Astrocyte of the hippocampus (primary cell): Measurements from ENCODE around the gene EHHADH.

Experiments used
- DNase-seq: peaks from one replicate; pipeline ENCODE4 v3.0.0; 2011; ENCODE audit warnings: low read depth, low spot score

EHHADH gene

DNA sequence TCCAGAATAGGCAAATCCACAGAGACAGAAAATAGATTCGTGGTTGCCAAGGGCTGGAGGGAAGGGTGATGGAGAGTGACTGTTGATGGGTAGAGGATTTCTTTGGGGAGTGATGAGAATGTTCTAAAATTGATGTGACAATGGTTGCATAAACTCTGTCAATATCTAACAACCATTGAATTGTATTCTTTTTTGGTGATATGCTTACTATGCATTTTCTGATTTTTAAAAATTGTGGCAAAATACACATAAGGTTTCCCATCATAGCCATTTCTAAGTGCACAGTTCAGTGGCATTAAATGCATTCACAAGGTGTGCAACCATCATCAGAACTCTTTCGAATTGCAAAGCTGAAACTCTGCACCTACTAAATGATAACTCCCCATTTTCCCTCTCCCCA is 56.8 kb downstream of the EHHADH start:
- no peak for DNase-seq

DNA sequence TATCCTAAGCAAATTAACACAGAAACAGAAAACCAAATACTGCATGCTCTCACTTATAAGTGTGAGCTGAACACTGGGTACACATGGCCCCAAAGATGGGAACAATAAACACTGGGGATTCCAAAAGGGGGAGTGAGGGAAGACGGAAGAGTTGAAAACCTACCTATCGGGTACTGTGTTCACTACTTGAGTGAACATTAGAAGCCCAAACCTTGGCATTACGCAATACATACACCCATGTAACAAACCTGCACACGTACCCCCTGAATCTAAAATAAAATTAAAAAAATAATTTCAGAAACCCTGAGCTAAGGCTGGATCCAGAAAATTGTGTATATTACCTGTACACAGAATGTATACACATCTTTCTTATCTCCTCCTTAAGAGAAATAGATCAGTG is 58.2 kb downstream of the EHHADH start:
- DNase-seq, result no peak

DNA sequence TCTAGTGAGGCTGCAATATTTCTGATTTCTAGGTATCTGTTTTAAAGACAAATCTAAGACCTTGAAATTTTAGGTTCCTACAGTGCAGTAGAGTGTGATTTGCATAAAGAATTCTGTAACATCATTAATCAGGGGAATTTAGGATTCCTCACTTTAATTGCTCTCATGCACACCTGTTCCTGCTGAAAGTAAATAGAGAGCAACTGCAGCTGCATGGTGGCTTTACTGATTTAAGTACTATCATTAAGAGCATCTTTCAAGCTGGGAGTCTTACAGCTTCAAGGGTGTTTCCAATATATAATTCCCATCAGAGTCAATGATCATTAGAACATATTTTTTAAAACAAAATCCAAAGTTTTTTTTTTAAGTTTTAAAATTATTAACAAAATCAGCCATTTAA is 65.0 kb downstream of the EHHADH start:
- no peak for DNase-seq

DNA sequence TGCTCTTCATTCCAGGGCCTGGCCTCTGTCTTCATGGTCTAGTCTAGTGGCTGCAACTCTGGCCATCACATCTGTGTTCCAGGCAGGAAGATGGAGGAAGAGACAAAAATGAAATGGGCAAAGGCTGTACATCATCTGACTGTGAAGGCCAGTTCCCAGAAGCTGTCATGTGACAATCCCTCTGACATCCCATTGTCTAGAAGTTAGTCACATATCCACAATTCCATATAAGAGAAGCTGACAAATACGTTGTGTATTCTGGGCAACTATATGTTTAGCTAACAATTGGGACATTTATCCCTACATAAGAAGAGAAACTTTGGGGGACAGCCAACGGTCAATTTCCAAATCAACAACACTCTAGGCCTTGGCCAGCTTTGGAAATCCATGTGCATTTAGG is 66.5 kb downstream of the EHHADH start:
- DNase-seq, result no peak

DNA sequence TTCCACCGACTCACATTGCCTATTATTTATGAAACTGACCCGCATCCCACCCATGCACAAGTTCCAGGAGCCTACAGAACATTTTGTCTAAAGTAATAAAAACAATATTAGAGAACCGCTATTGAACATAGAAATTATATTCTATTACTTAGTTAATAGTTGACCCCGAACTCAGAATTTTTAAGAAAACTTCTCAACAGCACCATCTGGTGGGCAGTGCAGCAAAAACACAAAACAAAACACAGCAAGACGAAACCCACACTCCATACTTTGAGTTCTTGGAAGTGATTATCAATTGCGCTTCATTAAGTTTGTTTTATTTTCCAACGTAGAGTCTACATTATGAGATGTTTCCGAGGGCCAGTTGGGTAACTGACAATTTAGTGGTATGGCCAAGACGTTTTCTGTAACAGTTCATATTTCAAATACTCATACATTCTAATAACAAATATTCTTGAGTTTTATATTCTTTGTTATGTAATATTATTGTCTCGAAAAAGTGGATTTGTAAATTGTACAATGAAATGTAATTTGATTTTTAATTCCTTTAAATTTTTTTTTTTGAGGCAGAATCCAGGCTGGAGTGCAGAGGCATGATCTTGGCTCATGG is 77.0 kb downstream of the EHHADH start:
- DNase-seq, result peak; percentile 58

DNA sequence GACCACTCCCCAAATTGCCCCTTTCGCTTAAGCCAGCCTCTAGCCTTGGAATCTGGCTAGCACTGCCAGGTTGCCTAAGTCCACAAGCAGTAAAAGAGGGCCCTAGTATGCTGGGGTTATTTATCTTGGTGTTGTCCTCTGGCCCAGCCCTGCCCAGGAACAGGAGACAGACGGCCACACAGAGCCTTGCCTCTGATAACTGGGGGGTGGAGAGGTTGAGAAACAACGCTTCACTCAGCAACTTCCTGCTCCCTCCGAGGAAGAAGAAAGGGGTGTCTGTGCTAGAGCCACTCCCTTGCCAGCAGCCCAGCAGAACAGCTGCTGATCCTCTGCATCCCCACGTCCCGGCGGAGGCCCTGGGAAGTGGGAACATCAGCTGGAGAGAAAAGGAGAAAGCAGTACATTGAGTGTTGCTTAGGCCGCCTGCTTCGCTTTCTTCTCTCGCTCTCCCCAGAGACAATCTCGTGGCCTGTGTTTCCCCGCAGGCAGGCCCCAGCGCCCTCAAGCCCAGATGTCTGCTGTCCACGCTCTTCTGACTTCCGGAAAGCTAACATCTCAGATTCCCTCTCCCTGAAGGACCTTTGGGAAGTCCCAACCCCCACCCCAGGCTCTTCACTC is 78.4 kb downstream of the EHHADH start:
- DNase-seq, result no peak

DNA sequence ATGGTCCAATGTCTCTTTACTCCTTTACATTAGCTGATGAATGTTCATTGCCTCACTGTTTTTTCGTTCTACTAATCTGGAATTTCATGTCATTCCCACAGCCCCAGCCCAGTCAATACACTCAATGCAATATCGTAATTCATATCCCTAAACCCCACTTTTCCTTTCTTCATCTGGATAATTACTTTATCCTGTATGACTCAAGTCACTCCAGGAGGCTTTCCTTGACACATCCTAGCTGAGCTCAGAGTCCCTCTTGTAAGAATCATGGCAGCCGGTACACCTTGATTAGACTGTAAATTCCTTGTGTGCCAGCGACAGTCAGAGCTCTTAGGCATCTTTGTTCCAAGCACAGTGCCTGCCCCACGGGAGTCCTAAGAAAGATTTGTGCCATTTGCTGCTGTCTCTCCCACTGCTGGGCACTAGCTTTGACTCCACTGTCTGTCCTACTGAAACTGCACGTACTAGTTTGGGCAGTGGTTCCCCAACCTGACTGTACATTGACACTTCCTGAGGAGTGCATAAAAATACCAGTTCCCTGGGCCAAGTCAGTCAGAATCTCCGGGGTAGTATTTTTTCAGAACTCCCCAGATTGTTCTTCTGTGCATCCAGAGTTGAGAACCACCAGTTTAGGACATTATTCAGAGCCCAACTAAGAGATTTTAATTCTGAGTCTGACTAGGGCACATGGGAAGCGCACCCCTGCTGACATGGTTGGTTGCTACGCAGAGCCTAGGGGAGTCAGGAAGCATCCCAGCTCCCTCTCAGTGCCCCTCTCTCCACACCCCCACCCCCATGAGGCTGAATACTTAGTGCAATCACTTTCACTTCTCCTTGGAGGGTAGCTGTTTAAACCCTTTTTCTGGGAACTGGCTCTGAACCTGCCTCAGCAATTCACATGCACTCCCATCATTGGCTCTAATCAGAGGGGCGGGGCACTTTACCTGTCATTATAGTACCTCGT is 81.5 kb downstream of the EHHADH start:
- DNase-seq, result no peak

DNA sequence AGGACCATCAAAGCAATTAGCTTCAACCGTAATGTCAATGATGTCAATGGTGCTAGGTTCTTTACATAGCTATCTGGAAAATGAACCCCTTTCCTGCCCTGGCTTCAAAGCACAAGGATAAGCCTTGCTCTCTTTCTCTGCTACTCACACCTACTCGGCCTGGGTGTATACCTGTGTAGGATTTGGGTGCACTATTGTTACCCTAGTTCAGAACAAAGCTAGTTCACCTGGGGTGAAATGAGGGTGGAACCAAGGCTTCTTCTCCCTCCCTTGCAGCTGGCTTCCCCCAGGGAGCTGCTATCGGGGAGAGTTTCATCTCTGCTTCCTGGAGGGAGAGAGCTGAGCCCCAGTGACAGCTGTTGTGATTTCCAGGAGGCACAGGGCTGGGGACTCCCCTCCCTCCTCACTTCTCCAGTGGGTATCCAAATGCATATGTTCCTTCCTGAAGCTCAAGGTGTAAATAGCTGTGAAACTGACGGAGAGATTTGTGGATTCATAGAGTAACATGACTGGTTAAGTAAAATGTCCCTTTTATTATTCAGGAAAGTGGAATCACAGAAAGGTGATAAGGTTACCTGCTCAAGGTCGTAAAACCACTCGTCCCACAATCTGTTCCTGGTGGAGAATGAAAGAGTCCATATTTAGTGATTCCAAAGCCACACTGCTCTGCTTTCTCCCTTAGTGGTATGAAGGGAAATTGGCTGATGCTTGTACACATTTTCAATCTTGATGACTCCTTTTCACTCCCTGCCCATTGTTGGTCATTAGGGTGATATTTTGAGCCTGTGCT is 89.2 kb downstream of the EHHADH start:
- DNase-seq, result no peak

DNA sequence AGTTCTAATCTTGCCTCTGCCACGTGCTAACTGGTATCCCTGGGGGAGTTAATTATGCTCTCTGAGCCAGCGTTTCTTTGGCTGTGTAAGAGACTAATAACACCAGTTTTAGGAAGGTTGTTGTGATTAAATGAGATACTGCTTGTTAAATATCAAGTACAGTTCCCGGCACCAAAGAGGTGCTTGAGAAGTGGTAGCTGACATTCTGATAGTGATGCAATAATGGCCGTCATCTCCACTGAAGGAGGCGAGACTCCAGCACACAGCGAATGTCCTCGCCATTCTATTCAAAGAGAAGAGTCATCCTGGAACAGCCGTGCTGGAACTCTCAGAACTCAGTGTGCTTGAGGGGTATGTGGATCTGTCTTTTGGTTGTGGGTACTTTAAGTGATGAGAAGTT is 91.2 kb downstream of the EHHADH start:
- no peak for DNase-seq

DNA sequence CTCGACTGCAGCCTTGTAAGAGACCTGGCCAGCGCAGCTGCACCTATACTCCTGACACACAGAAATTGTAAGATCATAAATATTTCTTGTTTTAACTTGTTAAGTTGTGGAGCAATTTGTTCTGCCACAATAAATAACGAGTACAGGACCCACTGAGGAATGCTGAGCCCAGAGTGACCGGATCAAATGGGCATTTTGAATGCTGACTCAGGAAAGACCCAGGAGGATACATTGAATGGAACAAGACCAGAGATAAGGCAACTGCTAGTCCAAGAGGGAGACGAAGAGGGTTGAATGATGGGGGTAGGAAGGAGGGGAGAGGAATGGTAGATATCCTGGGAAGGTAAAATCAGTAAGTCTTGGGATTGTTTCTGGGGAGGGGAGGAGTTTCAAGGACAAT is 92.1 kb downstream of the EHHADH start:
- DNase-seq, result no peak

DNA sequence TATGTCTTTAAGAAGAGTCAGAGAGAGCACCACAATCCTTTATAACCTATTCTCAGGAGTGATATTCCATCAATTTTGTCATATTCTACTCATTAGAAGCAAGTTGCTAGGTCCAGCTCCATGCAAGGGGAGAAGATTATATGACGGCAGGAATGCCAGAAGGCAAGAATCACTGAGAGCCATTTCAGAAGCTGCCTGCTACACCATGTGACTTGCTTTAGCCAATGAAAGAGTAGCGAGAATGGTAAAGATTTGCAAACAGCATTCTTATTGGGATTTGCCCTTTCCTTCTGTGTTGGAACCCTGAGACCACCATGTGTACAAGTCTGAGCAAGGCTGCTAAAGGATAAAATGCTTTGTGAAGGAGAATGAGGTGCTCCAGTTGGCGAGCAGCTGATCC is 96.5 kb downstream of the EHHADH start:
- no peak for DNase-seq

DNA sequence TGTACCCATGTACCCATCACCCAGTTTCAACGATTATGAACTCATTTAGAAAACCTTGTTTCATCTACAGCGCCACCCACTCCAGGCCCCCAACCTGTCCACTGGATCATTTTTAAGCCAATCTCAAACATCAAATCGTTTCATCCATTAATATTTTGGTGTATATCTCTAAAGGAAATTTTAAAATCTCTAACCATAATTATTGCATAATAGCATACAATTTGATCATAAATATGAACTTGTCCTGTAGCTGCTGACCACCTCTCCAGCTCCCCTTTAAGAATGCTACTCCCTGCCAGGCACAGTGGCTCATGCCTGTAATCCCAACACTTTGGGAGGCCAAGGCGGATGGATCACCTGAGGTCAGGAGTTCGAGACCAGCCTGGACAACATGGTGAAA is 98.2 kb downstream of the EHHADH start:
- no peak for DNase-seq

DNA sequence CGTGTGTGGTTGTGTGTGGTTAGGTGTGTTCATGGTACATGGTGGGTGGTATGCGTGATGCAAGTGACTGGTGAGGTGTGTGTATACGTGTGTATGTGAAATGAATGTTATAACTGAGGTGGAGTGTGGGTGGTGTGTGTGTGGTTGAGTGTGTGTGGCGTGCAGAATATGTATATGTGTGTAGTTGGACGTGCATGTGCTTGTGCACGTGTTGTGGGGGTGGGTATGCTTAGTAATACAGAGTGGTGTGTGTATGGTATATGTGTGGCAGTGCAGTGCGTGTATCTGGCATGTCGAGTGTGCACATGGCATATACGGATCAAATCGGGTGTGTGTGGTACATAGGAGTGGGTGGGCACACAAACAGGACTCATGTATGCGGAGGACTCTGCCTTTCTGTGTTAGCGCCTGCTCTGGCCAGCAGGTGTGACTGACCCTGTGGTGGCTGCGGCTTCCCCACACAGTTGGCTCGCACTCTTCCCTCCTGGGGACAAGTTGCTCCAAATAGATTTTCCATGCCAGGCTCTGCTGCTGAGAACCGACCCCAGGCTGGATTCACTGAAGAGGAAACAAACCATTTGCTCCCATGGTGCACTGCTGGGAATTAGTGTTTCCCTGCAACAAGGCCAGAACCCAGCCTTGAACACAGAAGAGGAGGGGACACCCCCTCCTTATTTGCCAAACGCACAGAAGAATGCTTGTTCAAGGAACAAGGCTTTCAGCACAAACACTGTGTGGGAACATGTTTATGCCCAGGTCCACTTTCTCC is 99.8 kb downstream of the EHHADH start:
- peak; percentile 22 for DNase-seq

DNA sequence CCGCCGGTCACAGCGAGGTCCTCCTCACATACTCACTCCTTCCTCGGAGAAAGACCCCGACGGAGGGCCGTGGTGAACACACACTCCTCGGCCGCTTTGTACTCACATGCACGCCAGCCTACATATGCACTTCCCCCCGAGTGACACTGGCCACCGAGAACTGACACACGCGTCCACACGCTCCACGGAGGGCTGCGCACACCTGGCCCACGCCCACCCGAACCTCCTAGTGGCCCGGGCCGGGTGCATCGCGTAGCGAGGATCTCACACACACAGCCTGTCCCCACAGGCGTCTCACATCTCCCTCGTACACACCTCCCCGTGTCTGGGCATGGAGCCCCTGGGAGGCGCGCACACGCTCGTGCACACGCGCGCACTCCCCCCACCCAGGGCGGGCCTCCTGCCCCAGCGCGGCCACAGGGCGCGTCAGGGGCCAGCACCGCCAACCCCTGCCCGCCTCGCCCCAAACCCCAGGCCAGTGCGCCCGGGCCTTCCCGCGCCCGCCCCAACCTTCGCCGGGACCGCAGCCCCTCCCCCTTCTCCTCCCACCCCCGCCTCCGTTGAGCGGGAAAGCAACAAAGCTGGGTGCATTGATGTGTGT is 100.6 kb downstream of the EHHADH start:
- no peak for DNase-seq

DNA sequence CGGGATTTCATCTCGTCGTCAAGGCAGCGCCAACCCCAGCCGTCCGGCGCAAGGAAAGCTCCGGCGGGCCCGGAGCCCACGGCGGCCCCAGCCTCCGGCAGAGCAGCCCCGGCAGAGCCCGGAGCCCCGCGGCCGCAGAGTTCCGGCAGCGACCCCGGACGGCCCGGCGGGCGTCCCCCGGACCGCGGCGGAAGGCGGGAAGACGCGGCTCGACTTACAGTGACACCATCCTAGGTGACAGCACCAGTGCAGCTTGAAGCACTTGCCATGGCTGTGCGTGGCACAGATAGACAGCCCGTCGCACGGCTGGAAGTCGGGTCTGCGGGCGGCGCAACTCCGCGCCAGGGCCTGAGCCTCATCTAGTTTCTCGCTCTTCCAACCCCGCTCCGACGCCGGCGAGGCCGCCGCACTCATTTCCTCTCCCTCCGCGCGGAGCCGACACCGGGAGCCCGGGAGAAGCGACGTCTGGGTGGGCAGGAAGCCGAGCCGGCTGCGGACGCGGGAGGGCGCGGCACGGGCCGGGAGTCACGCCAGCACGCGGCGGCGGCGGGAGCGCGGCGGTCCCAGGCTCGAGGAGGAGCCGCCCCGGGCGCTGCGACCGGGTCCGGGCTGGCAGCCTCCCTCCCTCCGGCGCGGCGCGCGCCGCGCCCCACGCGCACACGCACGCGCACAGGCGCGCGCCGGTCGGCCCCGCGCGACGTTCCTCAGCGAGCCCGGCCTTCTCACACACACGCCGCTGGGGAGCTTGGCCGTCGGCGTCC is 101.3 kb downstream of the EHHADH start, which contains the start of gene C3orf70:
C3orf70 (minus strand) TSS at position 651 of the 761 bp plus-strand sequence; CDS start at position 414, 237 bp downstream.
- DNase-seq, result peak; percentile 77

DNA sequence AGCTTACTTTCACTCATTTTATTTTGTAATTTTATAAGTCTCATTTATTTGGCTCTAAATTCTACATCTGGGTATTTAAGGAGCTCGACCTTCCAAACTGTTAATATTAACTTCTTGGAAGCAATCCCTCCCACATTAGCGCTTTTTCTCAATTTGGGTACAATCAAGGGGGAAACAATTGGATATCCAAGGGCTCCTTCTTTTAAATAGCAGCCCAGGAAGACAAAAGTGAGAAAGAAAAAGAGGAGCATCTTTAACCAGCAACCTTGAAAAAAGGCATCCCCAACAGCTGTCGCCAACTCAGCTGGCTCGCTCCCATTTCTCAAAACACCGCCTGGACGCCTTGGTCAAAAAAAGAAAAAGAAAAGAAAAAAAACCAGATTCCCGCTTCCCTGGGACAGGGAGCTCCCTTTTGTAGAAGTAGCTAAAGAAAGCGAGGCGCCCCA is 101.9 kb downstream of the EHHADH start:
- DNase-seq, result no peak

DNA sequence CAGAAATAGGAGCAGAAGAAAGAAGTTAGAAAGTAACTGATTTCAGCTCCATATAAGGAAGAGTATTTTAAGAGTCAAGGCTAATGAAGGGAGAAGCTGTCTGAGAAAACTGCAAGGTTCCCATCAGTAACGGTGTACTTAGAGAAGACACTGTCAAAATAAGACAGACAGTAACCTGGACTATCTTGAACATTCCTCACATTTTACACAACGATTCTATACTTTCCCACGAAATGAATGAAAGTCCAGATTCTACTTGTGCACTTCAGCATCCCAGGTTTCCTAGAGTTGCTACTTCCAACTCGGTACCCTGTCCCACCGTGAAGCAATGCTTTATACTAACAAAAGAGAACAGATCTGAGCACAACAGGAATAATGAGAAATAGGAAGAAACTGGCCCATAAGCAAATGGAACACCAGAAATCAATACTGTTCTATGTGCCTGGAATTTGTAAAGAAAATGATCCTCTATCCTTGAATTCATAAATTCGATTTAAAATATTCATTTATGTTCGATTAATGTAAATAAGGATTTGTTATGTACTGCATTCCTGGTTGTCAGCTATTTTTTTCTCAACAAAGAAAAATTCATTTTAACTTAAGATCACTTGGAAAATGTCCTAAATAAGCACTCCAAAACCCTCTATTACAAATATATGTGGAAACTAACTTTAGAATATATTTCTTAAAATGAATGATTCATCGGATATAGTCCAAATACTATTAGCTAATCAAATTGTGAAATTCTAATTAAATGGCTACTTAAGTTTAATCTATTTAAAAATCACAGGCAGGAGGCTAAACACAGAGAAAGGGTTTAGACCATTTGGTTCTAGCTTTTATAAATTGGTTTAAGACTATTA is 102.5 kb downstream of the EHHADH start:
- no peak for DNase-seq

DNA sequence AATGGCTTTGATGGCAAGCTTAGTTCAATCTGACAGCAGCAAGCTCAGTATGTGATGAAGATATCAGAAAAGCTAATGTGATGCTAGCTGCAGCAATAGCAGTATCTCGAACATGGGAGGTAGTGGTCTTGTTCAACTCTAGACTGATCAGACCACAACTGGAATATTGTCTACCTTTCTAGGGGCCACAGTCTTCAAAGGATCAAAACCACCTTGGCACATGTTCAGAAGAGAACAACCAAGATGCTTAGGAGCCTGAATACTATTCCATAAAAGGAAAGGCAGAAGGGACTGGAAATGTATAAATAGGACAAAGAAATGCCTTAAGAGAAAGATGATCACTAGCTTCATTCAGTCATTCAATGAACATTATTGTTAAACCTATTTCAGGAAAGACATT is 103.3 kb downstream of the EHHADH start:
- no peak for DNase-seq

DNA sequence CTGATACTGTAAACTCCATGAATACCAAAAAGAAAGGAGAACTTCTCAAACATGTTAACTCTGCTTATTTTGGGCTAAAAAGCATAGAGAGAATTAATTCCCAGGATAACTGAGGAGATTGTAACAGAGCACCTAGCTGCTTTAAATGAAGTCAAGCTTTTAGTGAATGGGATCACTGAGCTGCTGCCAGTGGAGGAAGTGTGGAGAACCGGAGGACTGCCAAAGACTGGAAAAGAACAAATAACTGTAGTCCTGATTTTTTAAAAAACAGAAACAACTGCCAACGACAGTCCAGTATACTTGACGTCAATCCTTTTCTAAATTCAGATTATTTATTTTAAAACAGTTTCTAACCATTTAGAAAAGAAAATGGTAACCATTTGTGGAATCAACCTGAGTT is 104.3 kb downstream of the EHHADH start:
- DNase-seq, result no peak
